ENCODE results near the gene TADA2A. TPM values are rescaled to one million over a fixed set of nuclear protein-coding genes. Genes with fewer than 3 reads are reported as not detected.

Gene TADA2A
- total RNA-seq, 2 experiments from 2014 or later = 35.8 to 46.3 TPM

DNA sequence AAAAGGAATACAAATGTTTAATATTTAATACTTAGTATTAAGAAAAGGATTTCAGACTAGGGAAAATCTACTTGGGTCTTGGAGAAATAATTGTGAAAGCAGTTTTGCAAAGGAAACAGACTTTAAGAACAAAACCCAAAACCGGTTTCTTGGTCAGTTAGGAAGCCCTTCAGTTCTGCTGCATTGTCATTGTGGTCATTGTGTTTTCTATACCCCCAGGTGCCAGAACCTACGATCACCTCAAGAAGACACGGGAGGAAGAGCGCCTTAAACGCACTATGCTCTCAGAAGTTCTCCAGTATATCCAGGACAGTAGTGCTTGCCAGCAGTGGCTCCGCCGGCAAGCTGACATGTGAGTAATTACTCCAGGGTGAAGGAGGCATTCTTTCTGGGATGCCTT is 63.5 kb downstream of the TADA2A start:
- H3K9me3 ChIP-seq (ENCODE audit: low read length) = no peaks in the 10 kb centered on the region
- H3K4me2 ChIP-seq (ENCODE audit: low read length) = no peak overlapping the region
- no peak overlapping the region for H3K27ac ChIP-seq (ENCODE audit: low read depth, low read length, poor library complexity, severe bottlenecking)
- H3K79me2 ChIP-seq (ENCODE audit: insufficient read depth, low read depth, low read length) = no peaks in the 10 kb centered on the region
- POLR2A ChIA-PET = no interaction called here
- no TSS peak for BruUV-seq (replicated peaks)
- TF ChIP-seq EZH2phosphoT487 (IDR thresholded peaks at IDR 0.05; ENCODE audit: borderline replicate concordance, low read depth, low read length) (no peak), CTCF (conservative IDR thresholded peaks at IDR 0.05; ENCODE audit: low read length) (no peak)
- no peak overlapping the region for H3K4me3 ChIP-seq (ENCODE audit: low read depth, low read length, poor library complexity, severe bottlenecking)
- no peaks in the 10 kb centered on the region for H3K9me2 ChIP-seq (ENCODE audit: insufficient read depth, low read length)
- intact Hi-C loops (cut with micrococcal nuclease; ENCODE audit: unreplicated experiment) = no loop called here
- no peaks in the 10 kb centered on the region for H3K4me1 ChIP-seq (ENCODE audit: insufficient read depth, low read length, poor library complexity, severe bottlenecking)
- no peak overlapping the region for H2AFZ ChIP-seq (ENCODE audit: low read length)
- no peak for DNase-seq (ENCODE audit: low spot score)
- CTCF ChIA-PET (ENCODE audit: unreplicated experiment) = no interaction called here
- no peaks in the 10 kb centered on the region; the same call in 1 of the 2 replicates for H4K20me1 ChIP-seq (ENCODE audit: insufficient read depth, low read length)
- H3K36me3 ChIP-seq (ENCODE audit: insufficient read depth, low read length) = peaks cover 86% of the 10 kb centered on the region

- intact Hi-C loops (cut with micrococcal nuclease; ENCODE audit: unreplicated experiment) = no loop called here
- TF ChIP-seq CTCF (conservative IDR thresholded peaks at IDR 0.05; ENCODE audit: low read length) = no peak
- no peak for TF ChIP-seq EZH2phosphoT487 (IDR thresholded peaks at IDR 0.05; ENCODE audit: borderline replicate concordance, low read depth, low read length)
- no peak for DNase-seq (ENCODE audit: low spot score)
- no peaks in the 10 kb centered on the region for H3K9me2 ChIP-seq (ENCODE audit: insufficient read depth, low read length)
- no peak overlapping the region for H3K4me2 ChIP-seq (ENCODE audit: low read length)
- no peak overlapping the region for H3K4me3 ChIP-seq (ENCODE audit: low read depth, low read length, poor library complexity, severe bottlenecking)
- no TSS peak for BruUV-seq (replicated peaks)
- no peaks in the 10 kb centered on the region for H3K9me3 ChIP-seq (ENCODE audit: low read length)
- no peaks in the 10 kb centered on the region for H4K20me1 ChIP-seq (ENCODE audit: insufficient read depth, low read length)
- ChIA-PET CTCF (ENCODE audit: unreplicated experiment) (no interaction called here), POLR2A (no interaction called here)
- H3K79me2 ChIP-seq (ENCODE audit: insufficient read depth, low read depth, low read length) = no peaks in the 10 kb centered on the region
- H2AFZ ChIP-seq (ENCODE audit: low read length) = no peak overlapping the region
- H3K36me3 ChIP-seq (ENCODE audit: insufficient read depth, low read length) = peaks cover 84% of the 10 kb centered on the region
- no peak overlapping the region for H3K27ac ChIP-seq (ENCODE audit: low read depth, low read length, poor library complexity, severe bottlenecking)
- H3K4me1 ChIP-seq (ENCODE audit: insufficient read depth, low read length, poor library complexity, severe bottlenecking) = no peaks in the 10 kb centered on the region
Observed at GRCh38 chr17:37475731-37476420, 69.2 kb downstream of the TADA2A start.

- CTCF ChIA-PET (ENCODE audit: unreplicated experiment) = no interaction called here
- POLR2A ChIA-PET = no interaction called here
- peaks cover 79% of the 10 kb centered on the region for H3K36me3 ChIP-seq (ENCODE audit: insufficient read depth, low read length)
Observed at GRCh38 chr17:37476431-37477120, 69.9 kb downstream of the TADA2A start.

More at GRCh38 chr17:37476431-37477120, 69.9 kb downstream of the TADA2A start:
- H3K4me3 ChIP-seq (ENCODE audit: low read depth, low read length, poor library complexity, severe bottlenecking) = no peak overlapping the region
- H4K20me1 ChIP-seq (ENCODE audit: insufficient read depth, low read length) = no peaks in the 10 kb centered on the region
- no peak overlapping the region for H3K4me2 ChIP-seq (ENCODE audit: low read length)
- H3K9me2 ChIP-seq (ENCODE audit: insufficient read depth, low read length) = no peaks in the 10 kb centered on the region
- H3K9me3 ChIP-seq (ENCODE audit: low read length) = no peaks in the 10 kb centered on the region
- H3K27ac ChIP-seq (ENCODE audit: low read depth, low read length, poor library complexity, severe bottlenecking) = no peak overlapping the region
- TF ChIP-seq EZH2phosphoT487 (IDR thresholded peaks at IDR 0.05; ENCODE audit: borderline replicate concordance, low read depth, low read length) (no peak), CTCF (conservative IDR thresholded peaks at IDR 0.05; ENCODE audit: low read length) (no peak)
- DNase-seq (ENCODE audit: low spot score) = no peak
- no peak overlapping the region for H2AFZ ChIP-seq (ENCODE audit: low read length)
- H3K79me2 ChIP-seq (ENCODE audit: insufficient read depth, low read depth, low read length) = no peaks in the 10 kb centered on the region
- no peaks in the 10 kb centered on the region for H3K4me1 ChIP-seq (ENCODE audit: insufficient read depth, low read length, poor library complexity, severe bottlenecking)
- no TSS peak for BruUV-seq (replicated peaks)
- intact Hi-C loops (cut with micrococcal nuclease; ENCODE audit: unreplicated experiment) = no loop called here
